Activated naive CD4-positive, alpha-beta T cell treated with anti-CD3 and anti-CD28 coated beads, Interleukin-2, amount 50 U/mL, for 16 hours (primary cell): ENCODE results near the gene SIGLEC5.
A peak's percentile ranks its signal among the peaks of the same experiment; 100 is the strongest.

Experiments used
- DNase-seq: peaks from one replicate; pipeline ENCODE4 v3.0.0-alpha.2; 2020

Gene SIGLEC5

GRCh38 chr19:51627491-51628138 lies 2.6 kb downstream of the SIGLEC5 start:
- DNase-seq, result no peak

- DNase-seq, result no peak
These were observed 3.5 kb downstream of the SIGLEC5 start for GRCh38 chr19:51626675-51627074.

- DNase-seq, result no peak
These were observed 9.0 kb downstream of the SIGLEC5 start for GRCh38 chr19:51621178-51621577.

DNA sequence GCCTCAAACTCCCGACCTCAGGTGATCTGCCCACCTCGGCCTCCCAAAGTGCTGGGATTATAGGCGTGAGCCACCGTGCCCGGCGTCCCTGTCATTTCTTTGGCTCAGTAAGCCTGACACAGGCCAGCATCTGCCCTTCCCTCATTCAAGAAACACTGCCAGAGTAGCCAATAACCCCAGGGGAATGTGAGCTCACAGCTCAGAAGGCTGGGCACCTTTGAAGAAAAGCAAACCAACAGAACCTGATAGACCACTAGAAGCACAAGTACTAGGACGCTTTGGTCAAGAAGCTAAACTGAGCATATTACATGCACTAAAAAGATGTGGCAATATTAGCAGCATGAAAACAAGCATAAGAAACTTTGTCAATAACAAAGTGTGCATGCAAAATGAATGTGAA lies 14.2 kb downstream of the SIGLEC5 start:
- DNase-seq, result no peak

DNA sequence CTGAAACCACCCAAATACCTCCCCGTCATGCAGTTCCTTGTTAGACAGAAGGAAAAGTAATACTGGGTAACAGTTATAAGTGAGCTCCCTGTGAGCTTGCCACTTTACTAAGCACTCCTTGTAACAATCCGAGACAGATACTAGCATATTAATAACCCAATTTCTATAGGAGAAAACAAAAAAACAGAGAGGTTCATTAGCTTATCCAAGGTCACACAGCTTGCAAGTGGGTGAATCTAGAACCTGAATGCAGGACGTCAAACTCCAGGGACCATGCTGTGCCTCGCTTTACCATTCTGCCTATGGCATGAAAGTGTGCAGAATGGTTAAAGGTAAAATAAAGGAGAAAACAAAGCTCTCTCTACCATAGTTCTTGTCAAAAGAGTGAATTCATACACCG lies 15.4 kb downstream of the SIGLEC5 start:
- DNase-seq, result no peak

GRCh38 chr19:51610576-51610975 lies 19.6 kb downstream of the SIGLEC5 start:
- no peak for DNase-seq

GRCh38 chr19:51607920-51608562 lies 22.2 kb downstream of the SIGLEC5 start:
- peak; percentile 62 for DNase-seq

DNA sequence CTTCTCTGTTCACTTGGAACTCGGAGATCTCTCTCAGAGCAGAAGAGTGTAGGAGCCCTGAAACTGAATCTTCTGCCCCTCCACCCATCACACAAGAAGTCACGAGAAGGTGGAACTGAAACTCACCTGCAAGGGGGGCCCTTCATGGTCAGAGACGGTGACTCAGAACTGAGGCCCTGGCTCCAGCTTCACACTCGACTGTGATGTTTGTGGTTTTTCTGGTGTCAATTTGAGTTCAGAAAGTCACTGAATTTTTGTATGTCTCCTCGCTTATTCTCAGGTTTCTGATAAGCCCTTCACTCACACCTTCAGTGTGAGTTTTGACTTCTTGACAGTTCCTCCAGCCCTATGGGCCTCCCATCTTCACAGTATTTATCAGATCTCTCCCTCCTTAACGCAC lies 23.1 kb downstream of the SIGLEC5 start:
- no peak for DNase-seq

GRCh38 chr19:51602189-51602854 lies 27.9 kb downstream of the SIGLEC5 start:
- DNase-seq, result no peak

GRCh38 chr19:51600940-51601580 lies 29.1 kb downstream of the SIGLEC5 start:
- no peak for DNase-seq

GRCh38 chr19:51599084-51599483 lies 31.1 kb downstream of the SIGLEC5 start:
- DNase-seq, result no peak

DNA sequence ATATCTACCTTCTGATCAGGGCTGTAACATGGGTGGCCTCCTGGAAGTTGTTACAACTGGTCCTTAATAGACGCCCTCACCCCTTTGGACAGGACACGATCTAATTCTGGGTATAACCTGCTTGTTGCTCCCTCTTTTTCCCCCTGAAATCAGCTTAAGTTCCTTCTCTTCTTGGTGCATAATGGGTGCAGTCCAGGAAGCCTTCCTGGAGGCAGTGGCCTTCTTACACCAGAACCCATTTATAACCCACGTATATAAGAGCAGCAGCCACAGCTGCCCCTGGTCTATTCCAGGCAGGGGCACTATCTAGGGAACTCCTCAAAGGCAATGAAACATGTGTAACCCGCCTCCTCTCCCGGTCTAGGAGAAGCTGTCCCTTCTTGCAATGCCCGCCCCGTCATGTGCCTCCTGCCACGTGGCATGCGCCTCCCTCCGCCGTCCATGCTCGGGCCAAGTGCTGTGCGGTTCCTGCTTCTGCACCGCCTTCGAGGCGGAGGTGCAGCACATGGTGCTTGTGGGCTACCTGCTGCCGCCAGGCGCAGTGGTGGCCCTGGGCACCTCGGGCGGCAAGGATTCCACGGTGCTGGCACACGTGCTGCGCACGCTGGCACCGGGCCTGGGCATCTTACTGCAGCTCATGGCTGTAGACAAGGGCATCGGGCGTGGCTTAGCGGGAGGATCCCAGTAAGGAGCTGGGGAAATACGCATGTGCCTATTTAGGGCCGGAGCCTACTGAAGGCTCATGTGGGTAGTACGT lies 31.9 kb downstream of the SIGLEC5 start:
- no peak for DNase-seq

DNA sequence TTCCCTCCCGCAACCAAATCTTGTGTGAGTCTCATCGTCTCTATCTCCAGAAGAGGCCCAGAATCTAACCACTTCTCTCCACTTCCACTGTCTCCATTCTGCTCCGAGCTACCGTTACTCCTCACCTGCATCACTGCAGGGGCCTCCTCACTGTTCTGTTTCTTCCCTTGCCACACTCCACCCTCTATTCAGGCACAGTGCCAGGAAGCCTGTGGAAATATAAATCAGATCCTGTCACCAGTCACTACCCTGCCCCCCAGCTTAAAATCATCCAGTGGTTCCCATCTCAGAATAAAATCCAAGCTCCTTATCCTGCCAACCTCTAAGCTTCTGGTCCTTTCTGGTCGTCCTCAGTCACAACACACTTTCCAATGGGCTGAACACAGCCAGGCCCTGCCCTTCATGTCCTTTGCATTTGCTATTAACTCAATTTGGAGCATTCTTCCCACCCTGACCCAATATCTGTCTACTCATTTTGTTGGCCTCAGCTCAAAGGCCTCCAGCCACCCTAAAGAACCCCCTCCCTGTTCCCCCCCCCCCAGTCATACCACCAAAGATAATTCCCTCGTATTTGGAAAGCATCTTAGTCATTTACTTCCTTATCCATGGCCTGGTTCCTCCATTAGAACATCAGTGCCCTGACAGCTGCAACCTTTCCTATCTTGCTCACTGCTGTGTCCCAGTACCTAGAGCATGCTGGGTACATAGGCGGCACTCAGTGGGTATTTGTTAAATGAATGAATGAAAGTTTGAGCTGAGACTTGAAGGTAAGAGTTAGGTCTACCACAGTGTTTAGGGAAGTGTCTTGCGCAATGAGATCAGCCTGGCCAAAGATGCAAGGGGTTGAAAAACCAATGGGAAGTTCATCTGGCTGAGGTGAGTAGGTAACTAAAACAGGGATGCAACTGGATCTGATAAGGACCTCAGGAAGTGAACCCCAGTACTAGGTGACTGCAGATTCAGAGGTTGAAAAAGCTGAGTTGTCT lies 34.7 kb downstream of the SIGLEC5 start:
- no peak for DNase-seq

- DNase-seq, result no peak
These were observed 35.5 kb downstream of the SIGLEC5 start for GRCh38 chr19:51594774-51595109.

DNA sequence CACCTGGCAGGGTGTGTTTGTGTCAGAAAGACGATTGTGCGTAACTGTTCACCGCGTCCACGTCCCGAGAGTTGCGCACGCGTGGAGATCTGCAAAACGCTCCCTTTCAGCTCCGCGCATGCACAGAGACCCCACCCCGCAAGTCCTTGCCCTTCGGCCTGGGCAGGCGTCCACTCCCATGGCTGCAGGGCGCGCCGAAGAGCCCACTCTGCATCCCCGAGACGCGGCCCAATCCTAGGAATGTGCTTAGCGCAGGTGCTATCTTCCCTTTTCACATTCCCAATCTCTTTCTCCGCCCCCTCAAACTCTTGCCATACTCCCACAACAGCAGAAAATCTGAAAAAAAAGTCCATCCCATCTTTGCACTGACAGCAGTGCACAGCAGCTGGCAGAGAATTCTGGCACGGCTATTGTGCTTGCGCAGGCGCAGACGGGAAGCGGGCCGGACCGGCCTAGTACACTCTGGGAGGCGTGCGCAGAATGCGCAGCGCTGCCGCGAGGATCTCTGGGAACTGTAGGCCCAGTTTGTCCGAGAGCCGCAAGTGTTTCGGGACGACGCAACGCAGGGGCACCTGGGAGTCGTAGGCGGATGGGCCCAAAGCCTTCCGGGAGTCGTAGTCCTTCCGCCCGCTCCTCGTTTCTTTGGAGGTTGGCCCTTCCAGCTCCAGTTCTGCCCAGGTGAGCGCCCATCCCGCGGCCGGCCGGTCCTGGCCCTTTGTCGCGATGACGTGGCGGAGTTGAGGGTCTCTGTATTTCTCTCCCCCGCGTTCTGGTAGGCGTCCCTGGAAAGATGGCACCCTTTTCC lies 36.0 kb downstream of the SIGLEC5 start:
- DNase-seq, result peak; percentile 96

DNA sequence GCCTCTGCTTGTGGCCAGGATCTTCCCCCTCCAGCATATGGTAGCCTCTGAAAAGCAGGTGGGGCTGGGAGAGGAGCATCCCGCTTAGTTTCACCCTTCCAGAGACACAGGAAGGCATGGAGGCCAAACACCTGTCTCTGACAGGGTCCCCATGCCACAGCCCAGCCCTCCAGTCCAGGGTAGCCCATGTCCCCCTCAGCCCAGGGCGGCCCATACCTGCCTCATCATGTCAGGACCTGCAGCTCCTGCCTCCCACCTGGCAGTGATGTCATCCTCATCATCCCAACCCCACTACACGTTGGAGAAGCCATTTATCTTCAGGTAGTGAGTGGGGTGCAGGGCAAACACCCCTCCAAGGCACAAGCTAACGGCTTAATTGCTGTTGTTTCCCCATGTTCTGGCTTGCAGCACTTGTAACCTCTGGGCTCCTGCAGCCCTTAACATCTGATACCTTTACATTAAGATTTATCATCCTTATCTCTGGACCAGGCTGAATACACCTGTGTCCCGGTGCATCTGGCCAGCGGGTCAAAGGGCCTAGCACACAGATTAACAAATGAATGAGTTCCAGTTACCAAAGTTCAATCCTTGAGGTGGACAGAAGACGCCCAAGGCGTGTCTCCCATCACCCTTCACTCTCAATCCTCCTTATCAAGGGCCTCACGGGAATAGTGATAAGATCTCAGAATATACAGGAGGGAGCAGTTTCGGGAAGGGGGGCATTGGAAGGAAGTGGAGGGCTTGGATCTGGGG lies 36.9 kb downstream of the SIGLEC5 start:
- no peak for DNase-seq

- no peak for DNase-seq
These were observed 37.7 kb downstream of the SIGLEC5 start for GRCh38 chr19:51592521-51592920.

GRCh38 chr19:51590441-51590840 lies 39.8 kb downstream of the SIGLEC5 start:
- no peak for DNase-seq

GRCh38 chr19:51589511-51589910 lies 40.7 kb downstream of the SIGLEC5 start:
- DNase-seq, result no peak
